OCI-LY3 (cell line): ENCODE data around the gene XRCC5.

Source experiments
- EZH2phosphoT487 ChIP-seq: fragments of 200-600 bp; shearing (Covaris generic); IDR thresholded peaks from 2 replicates; pipeline ENCODE4 v1.6.1; 2018; ENCODE audit warnings: antibody characterized with exemption, mixed run types, low read depth
- TF ChIP-seq, protein P1 (sequence below): fragments of 200-600, 300-600 bp; sonication (generic); IDR thresholded peaks from 2 replicates; pipeline ENCODE4 v1.5.1; 2014; ENCODE audit warnings: antibody characterized with exemption, low read length, low read depth

GRCh38 chr2:216171011-216171410 is 61.9 kb downstream of the XRCC5 start:
- TF ChIP-seq, protein P1, sequence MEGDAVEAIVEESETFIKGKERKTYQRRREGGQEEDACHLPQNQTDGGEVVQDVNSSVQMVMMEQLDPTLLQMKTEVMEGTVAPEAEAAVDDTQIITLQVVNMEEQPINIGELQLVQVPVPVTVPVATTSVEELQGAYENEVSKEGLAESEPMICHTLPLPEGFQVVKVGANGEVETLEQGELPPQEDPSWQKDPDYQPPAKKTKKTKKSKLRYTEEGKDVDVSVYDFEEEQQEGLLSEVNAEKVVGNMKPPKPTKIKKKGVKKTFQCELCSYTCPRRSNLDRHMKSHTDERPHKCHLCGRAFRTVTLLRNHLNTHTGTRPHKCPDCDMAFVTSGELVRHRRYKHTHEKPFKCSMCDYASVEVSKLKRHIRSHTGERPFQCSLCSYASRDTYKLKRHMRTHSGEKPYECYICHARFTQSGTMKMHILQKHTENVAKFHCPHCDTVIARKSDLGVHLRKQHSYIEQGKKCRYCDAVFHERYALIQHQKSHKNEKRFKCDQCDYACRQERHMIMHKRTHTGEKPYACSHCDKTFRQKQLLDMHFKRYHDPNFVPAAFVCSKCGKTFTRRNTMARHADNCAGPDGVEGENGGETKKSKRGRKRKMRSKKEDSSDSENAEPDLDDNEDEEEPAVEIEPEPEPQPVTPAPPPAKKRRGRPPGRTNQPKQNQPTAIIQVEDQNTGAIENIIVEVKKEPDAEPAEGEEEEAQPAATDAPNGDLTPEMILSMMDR: no peak
- TF ChIP-seq EZH2phosphoT487: no peak
